ENCODE results near the gene MBOAT1. TPM values are rescaled to one million over a fixed set of nuclear protein-coding genes. Genes with fewer than 3 reads are reported as not detected.

The MBOAT1 gene
- total RNA-seq, 1 experiment from 2014 or later: 9.9 TPM

GRCh38 chr6:20197251-20197650, 15.0 kb downstream of the MBOAT1 start:
- Histone ChIP-seq H2BK120ac (ENCODE audit: low read depth, low read length, poor library complexity, severe bottlenecking) (no peak overlapping the region), H3K79me1 (ENCODE audit: insufficient read depth, low read depth, low read length, poor library complexity, severe bottlenecking) (no peaks in the 10 kb centered on the region), H2AFZ (ENCODE audit: low read length) (no peak overlapping the region), H3T11ph (ENCODE audit: low read length) (no peak overlapping the region), H2AK5ac (ENCODE audit: insufficient read length, low read length) (no peak overlapping the region), H3K9ac (ENCODE audit: extremely low read depth, insufficient read length, low read length) (no peak overlapping the region), H3K4me1 (ENCODE audit: insufficient read depth, low read length) (peaks cover 12% of the 10 kb centered on the region; the same call in 1 of the 2 replicates), H3K18ac (ENCODE audit: insufficient read length, low read depth, low read length) (no peak overlapping the region), H2BK20ac (ENCODE audit: low read depth, low read length, poor library complexity, severe bottlenecking) (no peak overlapping the region), H3K9me3 (ENCODE audit: control insufficient read depth, low read depth, low read length) (no peaks in the 10 kb centered on the region), H2BK15ac (ENCODE audit: low read depth, low read length) (no peak overlapping the region), H3K56ac (ENCODE audit: insufficient read length, low read depth, low read length) (no peak overlapping the region), H2BK12ac (ENCODE audit: insufficient read length, low read depth, low read length) (no peak overlapping the region), H3K4me2 (ENCODE audit: insufficient read depth, insufficient read length, low read length) (no peak overlapping the region), H3K14ac (ENCODE audit: insufficient read depth, low read length) (no peak overlapping the region), H4K91ac (ENCODE audit: insufficient read length, low read depth, low read length) (no peak overlapping the region), H3K27ac (ENCODE audit: insufficient read length, low read depth, low read length) (peak overlapping the region; percentile 72), H3K79me2 (ENCODE audit: insufficient read depth, low read length) (no peaks in the 10 kb centered on the region), H4K20me1 (ENCODE audit: control insufficient read depth, insufficient read depth, insufficient read length) (no peaks in the 10 kb centered on the region), H3K23ac (ENCODE audit: insufficient read length, low read depth, low read length) (no peak overlapping the region), H3K23me2 (ENCODE audit: insufficient read length, low read depth, low read length, poor library complexity, severe bottlenecking) (no peaks in the 10 kb centered on the region), H2BK5ac (ENCODE audit: insufficient read length, low read length) (no peak overlapping the region), H3K27me3 (ENCODE audit: insufficient read depth, low read length) (no peaks in the 10 kb centered on the region), H3K4ac (ENCODE audit: low read depth, low read length) (no peak overlapping the region), H4K8ac (replicated peaks; ENCODE audit: insufficient read length, low read depth, low read length) (no peak overlapping the region), H4K5ac (ENCODE audit: insufficient read length, low read depth, low read length) (no peak overlapping the region)
- H3K27ac Mint-ChIP-seq: peak overlapping the region; percentile 18 to 96 (median 91)
- no CpG with 5 or more reads among the region's 3 CpGs for WGBS (ENCODE audit: extremely low coverage, insufficient read length, low lambda C conversion rate)
- no peak for TF ChIP-seq CTCF (conservative IDR thresholded peaks at IDR 0.05)
- peaks cover 31 to 33% of the 10 kb centered on the region in 2 experiments for H3K4me1 Mint-ChIP-seq
- peaks cover 0 to 3% of the 10 kb centered on the region in 2 experiments; a peak in 1 of 5 replicates for H3K9me3 Mint-ChIP-seq
- peak; percentile 72 for DNase-seq
- H3K27me3 Mint-ChIP-seq (ENCODE audit: low read depth): no peaks in the 10 kb centered on the region
- peaks cover 2 to 10% (median 5%) of the 10 kb centered on the region in 3 experiments; a peak in 4 of 7 replicates for H3K36me3 Mint-ChIP-seq (ENCODE audit: insufficient read depth in 1 of 3, low read depth in 3 of 3)
- no peak overlapping the region for H3K4me3 Mint-ChIP-seq
